HFFc6 (cell line): ENCODE measurements around the gene C11orf16. TPM values are rescaled to one million over a fixed set of nuclear protein-coding genes. Genes with fewer than 3 reads are reported as not detected.

Experiments
- DNase-seq: peaks from one replicate; pipeline ENCODE4 v3.0.0-alpha.2; 2018
- H3K27ac Mint-ChIP-seq: 2 replicates; pipeline ENCODE4 v1.8.0; 2020; ENCODE audit warnings: mild to moderate bottlenecking, mixed read lengths
- H3K27me3 Mint-ChIP-seq: 2 replicates; pipeline ENCODE4 v1.8.0; 2021; ENCODE audit warnings: mild to moderate bottlenecking, moderate library complexity, mixed read lengths; ENCODE audit not compliant: insufficient read depth
- H3K36me3 Mint-ChIP-seq: 2 replicates; pipeline ENCODE4 v1.8.0; 2021; ENCODE audit warnings: low read depth, mixed read lengths
- H3K4me1 Mint-ChIP-seq: 2 replicates; pipeline ENCODE4 v1.8.0; 2020; ENCODE audit warnings: low read depth, mixed read lengths
- H3K4me3 Mint-ChIP-seq: 2 replicates; pipeline ENCODE4 v1.8.0; 2020; ENCODE audit warnings: mild to moderate bottlenecking, moderate library complexity, mixed read lengths
- H3K9me3 Mint-ChIP-seq: 2 replicates; pipeline ENCODE4 v1.8.0; 2020; ENCODE audit warnings: mild to moderate bottlenecking, mixed read lengths
- CTCF ChIP-seq: fragments of 200-600 bp; sonication (generic); IDR thresholded peaks from 2 replicates; pipeline ENCODE4 v1.5.0; 2021; ENCODE audit warnings: antibody characterized with exemption, mild to moderate bottlenecking
- total RNA-seq, 6 experiments: library from RNA; stranded (reverse); fragmentation: NEBNext Ultra II Directional; extraction: Animal tissue kit (Norgen Biotek cat#: 25700); gene quantifications; 2 replicates in 1 of 6; 3 replicates in 5 of 6; pipeline ENCODE4 v1.2.3, GENCODE V29; 2021

C11orf16 gene
- total RNA-seq, 6 experiments from 2014 or later = not detected

GRCh38 chr11:8928205-8928604 is 4.5 kb downstream of the C11orf16 start:
- H3K4me1 Mint-ChIP-seq = peaks cover 21% of the 10 kb centered on the region
- no peak for TF ChIP-seq CTCF
- no peak overlapping the region for H3K27ac Mint-ChIP-seq
- H3K4me3 Mint-ChIP-seq = no peak overlapping the region
- H3K36me3 Mint-ChIP-seq = peaks cover 10% of the 10 kb centered on the region
- peaks cover 3% of the 10 kb centered on the region; the same call in 1 of the 2 replicates for H3K27me3 Mint-ChIP-seq
- no peak for DNase-seq
- H3K9me3 Mint-ChIP-seq = peaks cover 3% of the 10 kb centered on the region; the same call in 1 of the 2 replicates

- no peak for TF ChIP-seq CTCF
- no peak overlapping the region for H3K27ac Mint-ChIP-seq
- no peak overlapping the region for H3K4me3 Mint-ChIP-seq
- H3K4me1 Mint-ChIP-seq = peaks cover 28% of the 10 kb centered on the region
- H3K9me3 Mint-ChIP-seq = peaks cover 3% of the 10 kb centered on the region; the same call in 1 of the 2 replicates
- DNase-seq = no peak
- peaks cover 3% of the 10 kb centered on the region; the same call in 1 of the 2 replicates for H3K27me3 Mint-ChIP-seq
- peaks cover 10% of the 10 kb centered on the region for H3K36me3 Mint-ChIP-seq
These were observed 5.5 kb downstream of the C11orf16 start for GRCh38 chr11:8927233-8927632.

DNA sequence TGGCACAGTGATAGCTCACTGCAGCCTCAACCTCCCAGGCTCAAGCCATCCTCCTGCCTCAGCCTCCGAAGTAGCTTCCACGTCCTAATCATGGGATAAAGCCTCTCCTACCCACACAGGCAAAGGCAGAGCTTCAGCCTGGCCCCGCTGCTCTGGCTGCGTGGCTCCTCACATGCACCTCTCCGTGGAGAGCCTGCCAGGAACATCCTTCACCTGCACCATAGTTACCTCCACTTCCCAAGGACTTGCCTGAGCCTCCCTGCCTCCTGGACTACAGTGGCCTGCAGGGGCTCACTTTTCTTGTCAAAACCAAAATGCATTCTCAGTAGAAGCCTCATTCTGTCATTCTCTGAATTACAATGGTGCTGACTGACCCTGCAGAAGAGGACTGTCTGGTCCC is 6.5 kb downstream of the C11orf16 start:
- no peak for TF ChIP-seq CTCF
- peaks cover 3% of the 10 kb centered on the region; the same call in 1 of the 2 replicates for H3K9me3 Mint-ChIP-seq
- H3K4me3 Mint-ChIP-seq = no peak overlapping the region
- H3K4me1 Mint-ChIP-seq = peaks cover 28% of the 10 kb centered on the region
- no peak for DNase-seq
- peaks cover 20% of the 10 kb centered on the region for H3K36me3 Mint-ChIP-seq
- H3K27ac Mint-ChIP-seq = no peak overlapping the region
- no peaks in the 10 kb centered on the region; the same call in 1 of the 2 replicates for H3K27me3 Mint-ChIP-seq

- peaks cover 22% of the 10 kb centered on the region for H3K36me3 Mint-ChIP-seq
- H3K4me1 Mint-ChIP-seq = peaks cover 28% of the 10 kb centered on the region
- no peak overlapping the region for H3K4me3 Mint-ChIP-seq
- H3K9me3 Mint-ChIP-seq = peaks cover 3% of the 10 kb centered on the region; the same call in 1 of the 2 replicates
- no peak for DNase-seq
- H3K27me3 Mint-ChIP-seq = no peaks in the 10 kb centered on the region; the same call in 1 of the 2 replicates
- no peak overlapping the region for H3K27ac Mint-ChIP-seq
- no peak for TF ChIP-seq CTCF
These were observed 7.0 kb downstream of the C11orf16 start for GRCh38 chr11:8925711-8926110.

- Mint-ChIP-seq H3K9me3 (no peaks in the 10 kb centered on the region), H3K27me3 (no peaks in the 10 kb centered on the region; the same call in 1 of the 2 replicates)
These were observed 10.1 kb downstream of the C11orf16 start for GRCh38 chr11:8922691-8923090.

More at GRCh38 chr11:8922691-8923090, 10.1 kb downstream of the C11orf16 start:
- no peak overlapping the region for H3K27ac Mint-ChIP-seq
- no peak for DNase-seq
- no peak for TF ChIP-seq CTCF
- H3K4me1 Mint-ChIP-seq = peaks cover 22% of the 10 kb centered on the region
- no peak overlapping the region for H3K4me3 Mint-ChIP-seq
- peaks cover 16% of the 10 kb centered on the region for H3K36me3 Mint-ChIP-seq
